GM23338 (cell line): Measurements from ENCODE around the gene PTPRN2. TPM values are rescaled to one million over a fixed set of nuclear protein-coding genes. Genes with fewer than 3 reads are reported as not detected.

Experiments
- ATAC-seq: fragments of 200-7000 bp; cut with Tn5 transposase; 3 replicates; pipeline ENCODE4 v1.9.1; 2020
- DNase-seq: peaks from one replicate; pipeline ENCODE4 v3.0.0-alpha.2; 2015; ENCODE audit warnings: low spot score
- H2AFZ ChIP-seq: fragments of 200-600 bp; sonication (generic); 2 replicates; pipeline ENCODE4 v1.8.0; 2016; ENCODE audit warnings: antibody characterized with exemption, mild to moderate bottlenecking, moderate library complexity
- H3F3A ChIP-seq: fragments of 200-600 bp; sonication (generic); replicated peaks from 2 replicates; pipeline ENCODE4 v1.8.0; 2017; ENCODE audit warnings: antibody characterized with exemption, mixed run types, low read depth
- H3K27ac ChIP-seq: fragments of 200-600 bp; sonication (generic); 2 replicates; pipeline ENCODE4 v1.6.1; 2016; ENCODE audit warnings: low read depth
- H3K27me3 ChIP-seq: fragments of 200-600 bp; sonication (generic); 2 replicates; pipeline ENCODE4 v1.8.0; 2016; ENCODE audit warnings: mild to moderate bottlenecking, mixed run types, moderate library complexity; ENCODE audit not compliant: insufficient read depth
- H3K36me3 ChIP-seq: fragments of 200-600 bp; sonication (generic); 2 replicates; pipeline ENCODE4 v1.8.0; 2016; ENCODE audit warnings: mild to moderate bottlenecking; ENCODE audit not compliant: insufficient read depth
- H3K4me1 ChIP-seq: fragments of 200-600 bp; sonication (generic); 2 replicates; pipeline ENCODE4 v1.8.0; 2016; ENCODE audit warnings: mild to moderate bottlenecking, moderate library complexity; ENCODE audit not compliant: insufficient read depth
- H3K4me2 ChIP-seq: fragments of 200-600 bp; sonication (generic); 2 replicates; pipeline ENCODE4 v1.7.1; 2017; ENCODE audit warnings: mixed run types
- H3K4me3 ChIP-seq: fragments of 200-600 bp; sonication (generic); 2 replicates; pipeline ENCODE4 v1.6.1; 2016; ENCODE audit warnings: mixed run types
- H3K79me2 ChIP-seq: fragments of 200-600 bp; sonication (generic); replicated peaks from 2 replicates; pipeline ENCODE4 v1.8.0; 2017; ENCODE audit warnings: mild to moderate bottlenecking; ENCODE audit not compliant: insufficient read depth
- H3K9me2 ChIP-seq: fragments of 200-600 bp; sonication (generic); 2 replicates; pipeline ENCODE4 v1.8.0; 2017; ENCODE audit not compliant: insufficient read depth
- H4K20me1 ChIP-seq: fragments of 200-600 bp; sonication (generic); replicated peaks from 2 replicates; pipeline ENCODE4 v1.8.0; 2017; ENCODE audit warnings: mild to moderate bottlenecking; ENCODE audit not compliant: insufficient read depth
- H3K27ac Mint-ChIP-seq: 2 replicates; pipeline ENCODE4 v1.8.0; 2020; ENCODE audit warnings: inconsistent platforms, mild to moderate bottlenecking, moderate library complexity, mixed read lengths
- H3K27me3 Mint-ChIP-seq: 3 replicates; pipeline ENCODE4 v1.8.0; 2022; ENCODE audit warnings: low read depth, mild to moderate bottlenecking, moderate library complexity, mixed read lengths, inconsistent platforms; ENCODE audit not compliant: insufficient read depth, poor library complexity
- H3K36me3 Mint-ChIP-seq: 3 replicates; pipeline ENCODE4 v1.8.0; 2021; ENCODE audit warnings: low read depth, mild to moderate bottlenecking, inconsistent platforms, moderate library complexity, mixed read lengths
- H3K4me1 Mint-ChIP-seq: 3 replicates; pipeline ENCODE4 v1.8.0; 2020; ENCODE audit warnings: mild to moderate bottlenecking, inconsistent platforms, mixed read lengths
- H3K4me3 Mint-ChIP-seq: 3 replicates; pipeline ENCODE4 v1.8.0; 2021; ENCODE audit warnings: moderate library complexity, mild to moderate bottlenecking, inconsistent platforms, mixed read lengths
- H3K9me3 Mint-ChIP-seq: 3 replicates; pipeline ENCODE4 v1.8.0; 2020; ENCODE audit warnings: moderate library complexity, mild to moderate bottlenecking, inconsistent platforms, mixed read lengths
- CREB1 ChIP-seq: fragments of 250-450 bp; sonication (Bioruptor Pico); IDR thresholded peaks from 2 replicates; pipeline ENCODE4 v1.5.0; 2020; ENCODE audit warnings: low read depth, mild to moderate bottlenecking, moderate library complexity
- ETS1 ChIP-seq: IDR thresholded peaks from 2 replicates; pipeline ENCODE4 v1.6.1; 2016; ENCODE audit warnings: antibody characterized with exemption
- EZH2 ChIP-seq: fragments of 200-600 bp; sonication (generic); IDR thresholded peaks from one replicate; pipeline ENCODE4 v1.8.0; 2017; ENCODE audit warnings: antibody characterized with exemption, mild to moderate bottlenecking, low read depth; ENCODE audit not compliant: unreplicated experiment
- NANOG ChIP-seq: IDR thresholded peaks from 2 replicates; pipeline ENCODE4 v1.6.1; 2016; ENCODE audit warnings: antibody characterized with exemption, borderline replicate concordance
- POLR2AphosphoS5 ChIP-seq: IDR thresholded peaks from 2 replicates; pipeline ENCODE4 v1.6.1; 2016; ENCODE audit warnings: antibody characterized with exemption, low read depth
- ZNF114 ChIP-seq: fragments of 250-450 bp; sonication (Bioruptor Pico); IDR thresholded peaks from 2 replicates; pipeline ENCODE4 v1.5.0; 2020; ENCODE audit warnings: mild to moderate bottlenecking, moderate library complexity
- ZNF331 ChIP-seq: fragments of 250-450 bp; sonication (Bioruptor Pico); IDR thresholded peaks from 2 replicates; pipeline ENCODE4 v1.5.0; 2020; ENCODE audit warnings: low read depth, mild to moderate bottlenecking, moderate library complexity
- ZNF462 ChIP-seq: fragments of 250-450 bp; sonication (Bioruptor Pico); IDR thresholded peaks from 2 replicates; pipeline ENCODE4 v1.5.0; 2020; ENCODE audit warnings: mild to moderate bottlenecking, moderate library complexity
- polyA plus RNA-seq: library from polyadenylated mRNA; unstranded; fragments of >200 nt; fragmentation: Nextera tagmentation; extraction: Ambion mirVana; gene quantifications from 2 replicates; pipeline ENCODE4 v1.2.1, GENCODE V29; 2016
- total RNA-seq: library from RNA; depleted of rRNA; stranded (reverse); fragments of >200 nt; shearing (Covaris generic); gene quantifications from 2 replicates; pipeline ENCODE4 v1.2.3, GENCODE V29; 2014
- TF ChIP-seq, protein P1 (sequence below), 2 experiments: fragments of 200-600 bp in 1 of 2; sonication (generic) in 1 of 2; conservative IDR thresholded peaks; 2 replicates each; pipeline versions ENCODE4 v1.5.1 to v1.6.1; 2016 to 2017; ENCODE audit warnings: antibody characterized with exemption in 2 of 2, low read depth in 2 of 2, mild to moderate bottlenecking in 2 of 2, moderate library complexity in 1 of 2

PTPRN2 gene
- total and polyA plus RNA-seq, 2 experiments from 2014 or later, result 0.87 to 4.0 TPM

DNA sequence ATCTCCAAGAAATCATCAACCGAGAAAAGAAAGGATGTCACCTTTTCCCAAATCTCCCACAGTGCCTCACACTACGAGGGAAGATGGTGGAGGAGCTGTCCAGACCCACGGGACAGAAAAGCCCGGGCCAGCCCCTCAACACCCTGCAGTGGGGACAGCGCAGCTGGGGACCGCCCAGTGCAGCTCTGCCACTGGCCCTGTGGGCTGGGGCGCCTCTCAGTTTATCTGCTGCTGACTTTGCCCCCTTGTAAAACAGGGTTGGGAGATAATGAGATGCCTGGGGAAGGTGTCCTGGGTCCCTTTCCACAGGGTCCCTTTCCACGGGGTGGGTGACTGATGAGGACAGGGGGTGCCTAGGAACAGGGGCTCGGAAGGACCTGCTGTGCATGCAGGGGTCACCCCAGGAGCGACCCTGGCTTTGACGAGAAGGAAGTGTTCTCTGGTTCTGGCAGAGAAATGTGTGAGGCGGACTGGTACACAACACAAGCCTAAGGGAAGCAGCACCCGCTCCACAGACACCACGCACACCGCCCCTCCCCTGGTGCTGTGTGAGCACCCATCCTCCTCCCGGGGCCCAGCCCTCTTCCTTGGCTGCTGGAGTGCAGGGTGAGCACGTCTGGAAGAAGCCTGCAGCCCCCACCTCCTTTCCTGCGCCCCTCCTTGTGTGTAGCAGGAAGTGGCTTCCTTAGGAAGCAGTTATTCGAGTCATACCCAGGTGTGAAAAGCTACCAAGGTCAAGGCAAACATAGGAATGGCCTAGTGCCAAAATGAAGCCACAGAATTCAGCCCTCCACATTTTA, 911.0 kb downstream of the PTPRN2 start:
- TF ChIP-seq ZNF331 (CRISPR knock-in tag) (no peak), NANOG (no peak), POLR2AphosphoS5 (no peak), EZH2 (no peak), ZNF114 (CRISPR knock-in tag) (no peak)
- TF ChIP-seq, protein P1, sequence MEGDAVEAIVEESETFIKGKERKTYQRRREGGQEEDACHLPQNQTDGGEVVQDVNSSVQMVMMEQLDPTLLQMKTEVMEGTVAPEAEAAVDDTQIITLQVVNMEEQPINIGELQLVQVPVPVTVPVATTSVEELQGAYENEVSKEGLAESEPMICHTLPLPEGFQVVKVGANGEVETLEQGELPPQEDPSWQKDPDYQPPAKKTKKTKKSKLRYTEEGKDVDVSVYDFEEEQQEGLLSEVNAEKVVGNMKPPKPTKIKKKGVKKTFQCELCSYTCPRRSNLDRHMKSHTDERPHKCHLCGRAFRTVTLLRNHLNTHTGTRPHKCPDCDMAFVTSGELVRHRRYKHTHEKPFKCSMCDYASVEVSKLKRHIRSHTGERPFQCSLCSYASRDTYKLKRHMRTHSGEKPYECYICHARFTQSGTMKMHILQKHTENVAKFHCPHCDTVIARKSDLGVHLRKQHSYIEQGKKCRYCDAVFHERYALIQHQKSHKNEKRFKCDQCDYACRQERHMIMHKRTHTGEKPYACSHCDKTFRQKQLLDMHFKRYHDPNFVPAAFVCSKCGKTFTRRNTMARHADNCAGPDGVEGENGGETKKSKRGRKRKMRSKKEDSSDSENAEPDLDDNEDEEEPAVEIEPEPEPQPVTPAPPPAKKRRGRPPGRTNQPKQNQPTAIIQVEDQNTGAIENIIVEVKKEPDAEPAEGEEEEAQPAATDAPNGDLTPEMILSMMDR (conservative IDR thresholded peaks at IDR 0.05; ENCODE audit: low read depth in 2 of 2), result no peak
- Histone ChIP-seq H3K4me3 (no peak overlapping the region), H3F3A (no peaks in the 10 kb centered on the region), H3K36me3 (no peaks in the 10 kb centered on the region), H2AFZ (no peak overlapping the region), H3K27me3 (peaks cover 32% of the 10 kb centered on the region), H3K79me2 (no peaks in the 10 kb centered on the region), H3K4me1 (no peaks in the 10 kb centered on the region), H4K20me1 (no peaks in the 10 kb centered on the region; the same call in 1 of the 2 replicates), H3K4me2 (no peak overlapping the region), H3K9me2 (no peaks in the 10 kb centered on the region), H3K27ac (no peak overlapping the region)
- Mint-ChIP-seq H3K9me3 (peaks cover 100% of the 10 kb centered on the region), H3K4me3 (no peak overlapping the region), H3K4me1 (no peaks in the 10 kb centered on the region), H3K36me3 (peaks cover 54% of the 10 kb centered on the region), H3K27ac (no peak overlapping the region), H3K27me3 (peaks cover 16% of the 10 kb centered on the region)
- ATAC-seq, result no peak
- DNase-seq, result no peak

DNA sequence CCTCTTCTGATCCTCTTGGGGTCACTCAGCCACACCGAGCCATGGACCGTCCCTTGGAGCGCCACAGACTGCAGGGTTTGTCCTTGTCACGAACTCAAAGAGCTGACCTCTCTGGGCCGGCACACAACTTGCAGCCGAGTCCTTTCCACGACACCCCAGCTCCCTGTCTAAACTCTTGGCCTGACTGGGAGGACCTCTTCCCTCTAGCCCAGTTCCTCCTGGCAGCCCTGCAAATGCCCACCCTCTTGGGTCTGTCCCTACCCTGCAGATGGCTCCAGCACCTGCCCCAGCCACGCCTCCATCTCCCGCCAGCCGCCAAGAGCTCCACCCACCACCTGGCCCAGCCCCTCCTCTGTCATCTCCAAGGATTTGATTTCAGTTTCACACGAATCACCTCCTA, 911.6 kb downstream of the PTPRN2 start:
- Mint-ChIP-seq H3K9me3 (peaks cover 100% of the 10 kb centered on the region), H3K27me3 (peaks cover 18% of the 10 kb centered on the region), H3K27ac (no peak overlapping the region), H3K4me3 (no peak overlapping the region), H3K4me1 (no peaks in the 10 kb centered on the region), H3K36me3 (peaks cover 53% of the 10 kb centered on the region)
- H3K27me3 ChIP-seq, result peaks cover 26% of the 10 kb centered on the region
- no peak overlapping the region for H3K27ac ChIP-seq
- H4K20me1 ChIP-seq, result no peaks in the 10 kb centered on the region; the same call in 1 of the 2 replicates
- ATAC-seq (no peak), DNase-seq (no peak)
- no peak overlapping the region for H3K4me2 ChIP-seq
- no peak overlapping the region for H2AFZ ChIP-seq
- no peaks in the 10 kb centered on the region for H3K9me2 ChIP-seq
- no peaks in the 10 kb centered on the region for H3K79me2 ChIP-seq
- no peaks in the 10 kb centered on the region for H3K36me3 ChIP-seq
- H3K4me3 ChIP-seq, result no peak overlapping the region
- H3F3A ChIP-seq, result no peaks in the 10 kb centered on the region
- H3K4me1 ChIP-seq, result no peaks in the 10 kb centered on the region
- TF ChIP-seq NANOG, result no peak
- TF ChIP-seq, protein P1 (conservative IDR thresholded peaks at IDR 0.05; ENCODE audit: low read depth in 2 of 2), result no peak
- TF ChIP-seq EZH2, result no peak
- TF ChIP-seq ETS1, result no peak
- TF ChIP-seq ZNF462 (CRISPR knock-in tag), result no peak
- TF ChIP-seq CREB1 (CRISPR knock-in tag), result no peak
